Natural killer cell (primary cell): ENCODE results near the gene MAP2K4. TPM values are rescaled to one million over a fixed set of nuclear protein-coding genes. Genes with fewer than 3 reads are reported as not detected.
"Not testable (repeated sequence)": the region's sequence is repeated elsewhere in the genome, so short reads cannot be mapped to it uniquely, and the experiment has no call there.

Source experiments
- ATAC-seq, 3 donors: fragments of 150-1000 bp in 2 of 3; fragments of 200-7000 bp in 1 of 3; cut with Tn5 transposase; 1 replicate in 1 of 3; 2 replicates in 2 of 3; pipeline ENCODE4 v1.10.0; 2021; ENCODE audit warnings: mild to moderate bottlenecking in 2 of 3, moderate library complexity in 2 of 3
- DNase-seq, 2 donors: peaks; one replicate each; pipeline versions ENCODE4 v3.0.0 to v3.0.0-alpha.2; 2013 to 2021; ENCODE audit warnings: mixed read lengths in 1 of 2
- H3K27ac ChIP-seq: one replicate; pipeline ENCODE4 v1.5.1; 2013; ENCODE audit warnings: mild to moderate bottlenecking, low read length
- H3K27me3 ChIP-seq: one replicate; pipeline ENCODE4 v1.6.1; 2013; ENCODE audit warnings: low read length; ENCODE audit not compliant: control insufficient read depth, insufficient read depth
- H3K36me3 ChIP-seq: one replicate; pipeline ENCODE4 v1.6.1; 2013; ENCODE audit warnings: low read length; ENCODE audit not compliant: control insufficient read depth, insufficient read depth
- H3K4me1 ChIP-seq: one replicate; pipeline ENCODE4 v1.6.1; 2013; ENCODE audit warnings: low read length; ENCODE audit not compliant: control insufficient read depth, insufficient read depth
- H3K4me3 ChIP-seq: one replicate; pipeline ENCODE4 v1.5.1; 2013; ENCODE audit warnings: low read length
- H3K9me3 ChIP-seq: one replicate; pipeline ENCODE4 v1.6.1; 2013; ENCODE audit warnings: low read length; ENCODE audit not compliant: control insufficient read depth, insufficient read depth
- H3K27ac Mint-ChIP-seq, 2 donors: one replicate each; pipeline ENCODE4 v1.8.0; 2022; ENCODE audit warnings: mild to moderate bottlenecking in 2 of 2, mixed read lengths in 2 of 2, moderate library complexity in 1 of 2
- H3K27me3 Mint-ChIP-seq, 2 donors: one replicate each; pipeline ENCODE4 v1.8.0; 2022; ENCODE audit warnings: low read depth in 2 of 2, mixed read lengths in 2 of 2
- H3K36me3 Mint-ChIP-seq: one replicate; pipeline ENCODE4 v1.8.0; 2022; ENCODE audit warnings: mixed read lengths
- H3K4me1 Mint-ChIP-seq, 2 donors: one replicate each; pipeline ENCODE4 v1.8.0; 2022; ENCODE audit warnings: mixed read lengths in 2 of 2
- H3K4me3 Mint-ChIP-seq: one replicate; pipeline ENCODE4 v1.8.0; 2022; ENCODE audit warnings: mild to moderate bottlenecking, moderate library complexity, mixed read lengths
- H3K9me3 Mint-ChIP-seq, 2 donors: one replicate each; pipeline ENCODE4 v1.8.0; 2022; ENCODE audit warnings: mixed read lengths in 2 of 2
- WGBS: methylation state at CpG from one replicate; pipeline ENCODE4 v1.1.7; 2013; ENCODE audit warnings: missing lambda C conversion rate; ENCODE audit not compliant: insufficient coverage; 5-methylcytosine and 5-hydroxymethylcytosine counted together
- intact Hi-C: fragments of 100-400 bp; cut with micrococcal nuclease; formaldehyde crosslinking; loops from one replicate; pipeline ENCODE4 v1.14.2; 2022
- total RNA-seq, 4 donors: library from RNA; stranded (reverse); fragments of 120-200 nt in 1 of 4; gene quantifications; one replicate each; pipeline versions ENCODE4 v1.2.3 to v1.2.4, GENCODE V29; 2013 to 2022
- TF ChIP-seq, protein P1 (sequence below): fragments of 200-600 bp; IDR thresholded peaks from one replicate; pipeline ENCODE4 v1.8.0; 2022; ENCODE audit warnings: antibody characterized with exemption

The MAP2K4 gene
- 10 to 100 TPM; 30.1 to 35.0 (median 33.7) TPM for total RNA-seq
- total RNA-seq (2013): 59.6 TPM

GRCh38 chr17:12020642-12021622, at the start of gene MAP2K4:
Gene MAP2K4, plus strand, starts transcription at chr17:12020877. Its CDS starts 10 bp downstream, at chr17:12020887.
- Mint-ChIP-seq H3K27me3 (peaks cover 0 to 2% of the 10 kb centered on the region in 2 donors), H3K36me3 (no peaks in the 10 kb centered on the region), H3K4me3 (peak within 1 kb of the TSS; percentile 83), H3K4me1 (peaks cover 46 to 50% of the 10 kb centered on the region in 2 donors), H3K27ac (peak within 1 kb of the TSS; percentile 48 to 72), H3K9me3 (no peaks in the 10 kb centered on the region)
- intact Hi-C loops: loop anchor here (1.0 kb wide), 1 partner anchor 24 kb away; the partner anchor contains the start of gene ZNF18
- no peaks in the 10 kb centered on the region for H3K9me3 ChIP-seq
- ATAC-seq (peak; percentile 95 to 100 (median 98)), DNase-seq (peak; percentile 94 to 98)
- peak within 1 kb of the TSS; percentile 23 for H3K4me3 ChIP-seq
- no peaks in the 10 kb centered on the region for H3K27me3 ChIP-seq
- no peak within 1 kb of the TSS for H3K27ac ChIP-seq
- no peaks in the 10 kb centered on the region for H3K36me3 ChIP-seq
- under 1% methylated on average over 123 of the region's 123 CpGs for WGBS
- peaks cover 10% of the 10 kb centered on the region for H3K4me1 ChIP-seq
- TF ChIP-seq, protein P1, sequence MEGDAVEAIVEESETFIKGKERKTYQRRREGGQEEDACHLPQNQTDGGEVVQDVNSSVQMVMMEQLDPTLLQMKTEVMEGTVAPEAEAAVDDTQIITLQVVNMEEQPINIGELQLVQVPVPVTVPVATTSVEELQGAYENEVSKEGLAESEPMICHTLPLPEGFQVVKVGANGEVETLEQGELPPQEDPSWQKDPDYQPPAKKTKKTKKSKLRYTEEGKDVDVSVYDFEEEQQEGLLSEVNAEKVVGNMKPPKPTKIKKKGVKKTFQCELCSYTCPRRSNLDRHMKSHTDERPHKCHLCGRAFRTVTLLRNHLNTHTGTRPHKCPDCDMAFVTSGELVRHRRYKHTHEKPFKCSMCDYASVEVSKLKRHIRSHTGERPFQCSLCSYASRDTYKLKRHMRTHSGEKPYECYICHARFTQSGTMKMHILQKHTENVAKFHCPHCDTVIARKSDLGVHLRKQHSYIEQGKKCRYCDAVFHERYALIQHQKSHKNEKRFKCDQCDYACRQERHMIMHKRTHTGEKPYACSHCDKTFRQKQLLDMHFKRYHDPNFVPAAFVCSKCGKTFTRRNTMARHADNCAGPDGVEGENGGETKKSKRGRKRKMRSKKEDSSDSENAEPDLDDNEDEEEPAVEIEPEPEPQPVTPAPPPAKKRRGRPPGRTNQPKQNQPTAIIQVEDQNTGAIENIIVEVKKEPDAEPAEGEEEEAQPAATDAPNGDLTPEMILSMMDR: no peak

GRCh38 chr17:11972741-11973140, 47.9 kb upstream of the MAP2K4 start:
- H3K36me3 Mint-ChIP-seq: peaks cover 20% of the 10 kb centered on the region

DNA sequence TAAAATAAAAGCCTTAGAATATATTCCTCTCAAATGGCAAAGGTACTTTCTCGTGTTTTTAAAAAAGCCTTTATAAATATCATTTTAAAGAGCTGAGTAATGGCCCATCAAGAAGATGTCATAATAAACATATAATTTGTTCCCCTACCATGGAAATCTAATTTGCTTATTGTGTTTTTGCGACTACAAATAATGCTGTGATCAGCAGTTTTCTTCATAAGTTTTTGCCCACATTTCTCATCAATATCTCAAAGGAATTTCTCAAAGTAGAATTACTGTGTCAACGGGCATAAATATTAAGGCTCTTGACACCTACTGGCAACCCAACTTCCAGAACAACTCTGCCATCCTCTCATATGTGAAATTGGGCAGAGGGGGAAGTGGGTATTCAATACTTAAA, 40.9 kb upstream of the MAP2K4 start:
- no peak for ATAC-seq
- intact Hi-C loops: no loop called here
- 100% methylated on average over 1 of the region's 3 CpGs for WGBS
- Histone ChIP-seq H3K27ac (no peak overlapping the region), H3K36me3 (peaks cover 34% of the 10 kb centered on the region), H3K4me1 (no peaks in the 10 kb centered on the region), H3K4me3 (no peak overlapping the region), H3K27me3 (no peaks in the 10 kb centered on the region), H3K9me3 (no peaks in the 10 kb centered on the region)
- no peak for DNase-seq
- Mint-ChIP-seq H3K4me1 (peaks cover 2 to 8% of the 10 kb centered on the region in 2 donors), H3K27me3 (no peaks in the 10 kb centered on the region), H3K27ac (no peak overlapping the region), H3K36me3 (peaks cover 48% of the 10 kb centered on the region), H3K4me3 (no peak overlapping the region), H3K9me3 (no peaks in the 10 kb centered on the region)
- TF ChIP-seq, protein P1: no peak

More at GRCh38 chr17:11972741-11973140, 47.9 kb upstream of the MAP2K4 start:
- H3K27me3 ChIP-seq, intact Hi-C loops, H3K9me3 Mint-ChIP-seq, H3K27ac Mint-ChIP-seq, H3K36me3 ChIP-seq, H3K9me3 ChIP-seq, H3K4me1 ChIP-seq, ATAC-seq, H3K27me3 Mint-ChIP-seq, DNase-seq, H3K4me3 Mint-ChIP-seq, H3K4me3 ChIP-seq, H3K27ac ChIP-seq: not testable (repeated sequence)
- WGBS: 97% methylated on average over 18 of the region's 19 CpGs
- H3K4me1 Mint-ChIP-seq: peaks cover 9 to 18% of the 10 kb centered on the region in 2 donors

GRCh38 chr17:11980813-11981212, 39.9 kb upstream of the MAP2K4 start:
- Mint-ChIP-seq H3K36me3 (peaks cover 48% of the 10 kb centered on the region), H3K4me1 (peaks cover 0 to 6% of the 10 kb centered on the region in 2 donors), H3K9me3 (no peaks in the 10 kb centered on the region), H3K27ac (no peak overlapping the region), H3K4me3 (no peak overlapping the region), H3K27me3 (no peaks in the 10 kb centered on the region)
- Histone ChIP-seq H3K27ac (no peak overlapping the region), H3K36me3 (peaks cover 41% of the 10 kb centered on the region), H3K4me3 (no peak overlapping the region), H3K9me3 (no peaks in the 10 kb centered on the region), H3K27me3 (no peaks in the 10 kb centered on the region), H3K4me1 (no peaks in the 10 kb centered on the region)
- ATAC-seq: no peak
- TF ChIP-seq, protein P1: no peak
- DNase-seq: no peak
- intact Hi-C loops: no loop called here
- 77% methylated on average over 2 of the region's 2 CpGs for WGBS
